Choroid plexus epithelial cell (primary cell): ENCODE data around the gene ZFAND2A.
A peak's percentile ranks its signal among the peaks of the same experiment; 100 is the strongest.
"Not testable (repeated sequence)": the region's sequence is repeated elsewhere in the genome, so short reads cannot be mapped to it uniquely, and the experiment has no call there.

Experiments
- DNase-seq: peaks from one replicate; pipeline ENCODE4 v3.0.0-alpha.2; 2010; ENCODE audit warnings: low read depth
- H3K4me3 ChIP-seq: 2 replicates; pipeline ENCODE4 v1.5.1; 2011; ENCODE audit warnings: low read depth, mild to moderate bottlenecking, control low read depth, low read length, moderate library complexity
- CTCF ChIP-seq: conservative IDR thresholded peaks from 2 replicates; pipeline ENCODE4 v1.5.1; 2011; ENCODE audit warnings: low read depth, mild to moderate bottlenecking, control low read depth, inconsistent platforms, low read length, moderate library complexity

The ZFAND2A gene

GRCh38 chr7:1174881-1175596 lies 15.0 kb upstream of the ZFAND2A start:
- H3K4me3 ChIP-seq: no peak overlapping the region
- TF ChIP-seq CTCF: no peak
- no peak for DNase-seq

- no peak for TF ChIP-seq CTCF
- H3K4me3 ChIP-seq: no peak overlapping the region
- DNase-seq: no peak
Measured at GRCh38 chr7:1174002-1174401, 14.0 kb upstream of the ZFAND2A start.

DNA sequence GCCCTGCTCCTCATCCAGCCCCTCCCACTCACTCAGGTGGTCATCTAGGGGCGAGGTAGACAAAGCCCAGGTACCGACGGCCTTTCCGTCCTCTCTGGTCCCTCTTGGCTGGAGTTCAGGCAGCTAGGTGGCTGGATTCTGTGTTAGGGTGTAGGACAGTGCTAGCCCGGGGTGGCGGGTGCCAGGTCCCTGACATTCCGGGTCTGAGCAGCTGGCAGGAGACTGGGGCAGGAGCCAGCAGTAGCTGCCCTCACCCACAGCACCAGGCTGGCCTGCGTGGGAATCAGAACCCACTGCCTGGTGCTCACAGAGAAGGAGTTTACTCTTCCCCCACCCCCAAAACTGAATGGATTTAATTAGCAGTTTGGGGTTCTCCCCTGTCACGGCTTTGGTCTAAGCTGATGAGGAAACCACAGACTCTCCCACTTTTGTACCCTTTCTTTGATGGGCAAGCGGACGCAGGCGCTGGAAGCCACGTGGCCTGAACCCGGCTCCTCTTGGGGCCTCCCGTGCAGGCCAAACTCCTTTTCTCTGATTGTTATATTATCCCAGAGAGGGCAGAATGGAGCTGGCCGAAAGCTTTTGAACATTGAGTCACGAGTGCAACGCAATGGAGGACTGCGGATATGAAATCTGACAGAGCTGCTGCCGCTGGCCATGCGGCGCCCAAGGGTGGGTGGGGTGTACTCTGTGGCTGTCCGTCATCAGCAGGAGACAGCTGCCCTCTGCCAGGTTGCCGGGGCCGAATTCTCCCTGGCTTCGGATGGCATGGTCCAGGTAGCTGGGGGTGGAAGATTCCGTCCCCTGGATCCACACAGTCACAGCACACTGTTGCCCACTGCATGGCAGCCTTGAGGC lies 12.9 kb upstream of the ZFAND2A start:
- TF ChIP-seq CTCF: no peak
- no peak overlapping the region for H3K4me3 ChIP-seq
- DNase-seq: no peak

- H3K4me3 ChIP-seq, DNase-seq: not testable (repeated sequence)
Measured at GRCh38 chr7:1171516-1171915, 11.5 kb upstream of the ZFAND2A start.

DNA sequence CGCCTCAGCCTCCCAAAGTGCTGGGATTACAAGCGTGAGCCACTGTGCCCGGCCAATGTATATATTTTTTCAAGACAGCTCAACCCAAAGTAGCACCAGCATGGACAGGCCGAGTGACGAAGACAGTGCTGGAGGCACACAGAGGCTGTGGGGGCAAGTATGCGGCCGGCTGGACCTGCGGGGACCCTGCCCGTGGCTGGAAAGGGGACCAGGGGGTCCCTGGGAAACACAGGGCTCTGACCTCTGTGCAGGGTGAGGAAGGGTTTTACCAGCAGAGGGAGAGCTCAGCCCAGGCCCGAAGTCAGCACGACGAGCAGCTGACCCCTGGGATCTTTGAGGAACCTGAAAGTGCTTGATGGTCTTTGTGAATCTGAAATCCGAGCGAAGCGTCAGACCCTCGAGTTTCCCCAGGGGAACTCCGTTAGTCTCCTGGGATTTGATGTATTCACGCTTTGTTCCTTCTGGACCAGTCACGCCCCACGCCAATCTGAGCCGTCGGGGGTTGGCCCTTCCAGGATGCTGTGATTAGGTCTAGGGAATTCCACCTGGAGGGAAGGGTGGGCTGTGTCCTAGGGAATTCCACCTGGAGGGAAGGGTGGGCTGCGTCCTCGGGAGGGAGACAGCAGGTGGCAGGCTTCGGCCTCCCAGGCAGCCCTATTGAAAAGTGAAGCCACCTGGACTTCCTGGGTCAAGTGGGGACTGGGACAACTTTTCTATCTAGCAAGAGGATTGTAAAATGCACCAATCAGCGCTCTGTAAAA lies 10.9 kb upstream of the ZFAND2A start:
- H3K4me3 ChIP-seq: no peak overlapping the region
- DNase-seq: no peak
- no peak for TF ChIP-seq CTCF

GRCh38 chr7:1169409-1170368 lies 9.7 kb upstream of the ZFAND2A start:
- TF ChIP-seq CTCF: peak; percentile 78
- H3K4me3 ChIP-seq: peak overlapping the region; percentile 51
- peak; percentile 70 for DNase-seq
